ENCODE results near the gene PDE12. TPM values are rescaled to one million over a fixed set of nuclear protein-coding genes. Genes with fewer than 3 reads are reported as not detected.

The PDE12 gene, protein sequence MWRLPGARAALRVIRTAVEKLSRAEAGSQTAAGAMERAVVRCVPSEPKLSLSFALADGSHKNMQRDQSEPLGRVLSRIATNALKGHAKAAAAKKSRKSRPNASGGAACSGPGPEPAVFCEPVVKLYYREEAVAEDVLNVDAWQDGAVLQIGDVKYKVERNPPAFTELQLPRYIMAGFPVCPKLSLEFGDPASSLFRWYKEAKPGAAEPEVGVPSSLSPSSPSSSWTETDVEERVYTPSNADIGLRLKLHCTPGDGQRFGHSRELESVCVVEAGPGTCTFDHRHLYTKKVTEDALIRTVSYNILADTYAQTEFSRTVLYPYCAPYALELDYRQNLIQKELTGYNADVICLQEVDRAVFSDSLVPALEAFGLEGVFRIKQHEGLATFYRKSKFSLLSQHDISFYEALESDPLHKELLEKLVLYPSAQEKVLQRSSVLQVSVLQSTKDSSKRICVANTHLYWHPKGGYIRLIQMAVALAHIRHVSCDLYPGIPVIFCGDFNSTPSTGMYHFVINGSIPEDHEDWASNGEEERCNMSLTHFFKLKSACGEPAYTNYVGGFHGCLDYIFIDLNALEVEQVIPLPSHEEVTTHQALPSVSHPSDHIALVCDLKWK
- total RNA-seq: 22.0 and 28.9 TPM in 2 replicates

DNA sequence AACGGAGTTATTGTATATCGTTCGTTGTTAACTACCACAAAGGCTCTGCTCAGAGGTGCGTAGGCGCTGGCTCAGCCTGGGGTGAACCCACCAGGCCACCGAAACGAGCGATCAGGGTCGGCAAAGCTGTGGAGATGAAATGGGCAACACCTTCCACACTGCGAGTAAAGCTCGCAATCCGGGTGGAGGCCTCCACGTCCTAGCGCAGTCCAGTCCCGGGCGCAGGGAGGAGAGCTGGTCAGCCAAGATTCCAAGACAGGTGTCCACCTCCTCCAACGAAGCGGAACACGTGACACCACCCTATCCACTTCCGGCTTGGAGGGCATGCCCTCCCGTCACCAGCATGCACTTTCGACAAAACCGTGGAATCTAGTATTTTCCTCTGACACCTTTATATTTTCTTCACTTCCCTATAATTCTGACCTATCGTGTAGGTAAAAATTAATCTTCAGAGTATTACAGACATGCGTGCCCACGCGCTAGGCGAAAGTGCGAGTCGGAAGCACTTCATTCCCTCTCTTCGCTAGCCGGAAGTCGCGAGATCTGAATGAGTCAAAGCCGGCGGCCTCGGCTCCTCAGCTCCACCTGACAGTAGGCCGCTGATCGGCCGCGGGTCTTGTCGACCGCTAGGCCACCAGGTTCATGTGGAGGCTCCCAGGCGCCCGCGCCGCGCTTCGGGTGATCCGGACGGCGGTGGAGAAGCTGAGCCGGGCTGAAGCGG is at the start of gene PDE12:
Gene PDE12 (plus strand): TSS at position 537 of the 721 bp plus-strand sequence. CDS start 106 bp downstream, at position 643.

DNA sequence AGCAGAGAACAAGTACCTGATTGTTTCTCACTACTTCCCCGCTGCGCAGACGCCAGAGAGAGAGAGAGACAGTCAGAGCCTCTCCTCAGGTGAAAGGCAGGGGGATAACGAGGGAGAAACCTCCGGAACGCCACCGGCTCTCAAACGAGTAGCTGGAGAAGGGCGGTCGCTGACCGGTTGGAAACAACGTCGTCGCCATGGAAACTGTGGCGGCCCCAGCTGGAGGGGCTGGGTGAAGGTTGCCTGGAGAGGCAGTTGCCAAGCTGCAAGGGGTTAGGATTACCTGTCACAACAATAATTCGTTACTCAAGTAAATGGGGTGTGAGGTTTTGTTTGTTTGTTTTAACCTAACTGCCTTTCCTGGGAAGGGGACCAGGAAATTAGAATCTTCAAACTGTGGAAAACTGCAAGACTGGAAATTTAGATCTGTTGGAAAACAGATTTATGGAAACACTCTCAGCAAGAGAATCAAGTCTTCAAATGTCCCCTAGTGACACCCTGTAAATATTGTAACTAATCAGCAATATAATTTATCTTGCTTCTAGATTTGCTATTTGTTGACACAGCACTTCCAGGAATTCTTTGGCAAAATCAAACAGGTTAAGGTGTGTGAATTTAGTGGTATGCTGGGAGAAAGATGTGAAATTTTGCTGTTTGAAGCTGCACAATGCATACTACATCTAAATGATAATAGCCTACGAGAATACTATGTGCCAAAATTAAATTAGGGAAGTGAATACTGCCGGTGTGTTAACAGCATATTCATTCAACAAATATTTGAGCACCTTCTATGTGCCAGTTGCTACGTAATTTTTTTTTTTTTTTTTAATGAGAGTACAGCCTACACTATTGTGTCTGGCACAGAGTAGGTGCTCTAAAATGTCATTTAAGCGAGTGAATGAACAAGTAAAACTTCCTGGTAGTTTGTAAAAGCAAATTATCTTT is 11.6 kb upstream of the PDE12 start, which contains the start of gene DNAH12:
Gene DNAH12 (minus strand): TSS at position 164 of the 945 bp plus-strand sequence. CDS start 1,474 bp downstream, outside the sequence.

DNA sequence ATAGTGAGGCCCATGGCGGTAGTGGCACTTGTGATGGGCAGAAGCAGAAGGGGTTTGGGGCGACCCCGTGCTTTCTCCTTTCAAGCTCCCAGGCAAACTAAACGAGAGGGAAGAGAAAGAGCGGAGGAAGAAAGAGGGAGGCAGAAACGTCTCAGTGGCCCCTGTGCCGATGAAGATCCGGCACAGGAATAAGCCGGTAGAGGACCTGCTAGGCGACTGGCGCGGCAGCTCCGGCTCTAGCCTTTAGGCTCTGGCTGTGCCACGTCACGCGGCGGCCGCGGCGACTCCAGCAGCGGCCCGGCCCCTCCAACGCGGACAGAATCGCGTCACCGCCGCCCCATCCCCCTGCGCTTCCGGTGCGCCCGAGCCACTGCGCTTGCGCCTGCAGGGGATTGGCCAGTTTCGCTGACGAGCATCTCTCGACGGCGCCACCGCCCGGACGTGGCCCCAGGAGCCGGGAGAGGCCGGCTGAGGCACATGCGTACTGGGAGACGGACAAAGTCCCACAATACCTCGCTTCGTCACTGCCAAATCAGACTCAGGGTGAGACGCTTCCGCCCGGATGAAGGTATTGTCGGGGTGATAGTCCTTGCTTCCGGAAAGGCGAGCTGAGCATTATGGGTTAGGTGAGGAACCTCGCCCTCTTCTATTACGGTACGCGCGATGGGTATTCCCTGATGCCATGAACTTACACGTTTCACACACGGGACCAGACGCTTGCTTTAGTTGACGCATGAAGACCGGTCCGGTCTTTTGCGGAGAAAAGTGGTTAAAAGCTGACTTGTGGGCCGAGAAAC is 41.3 kb downstream of the PDE12 start, which contains the start of gene ARF4:
Gene ARF4 (minus strand): TSS at position 218 of the 797 bp plus-strand sequence. CDS start 204 bp downstream, at position 14.

Small RNAs within 50 kb of the gene (small RNA-seq; reads per million reads assigned to genes)
- gene RNU6-108P (not detected), gene RNU6-1181P (not detected), gene RNU6-483P (not detected)

Other genes with a start within 250 kb of the PDE12 start
- under 0.01 TPM in 1 of 2 replicates, not detected in the other for gene DNAH12, start 11.9 kb upstream of the PDE12 start, total RNA-seq
- gene ARF4, start 41.1 kb downstream of the PDE12 start, total RNA-seq: 164 and 165 TPM in 2 replicates
- gene DENND6A, start 136.8 kb downstream of the PDE12 start, total RNA-seq: 17.6 and 19.7 TPM in 2 replicates
- gene SLMAP, start 200.0 kb downstream of the PDE12 start, total RNA-seq: 37.5 and 48.7 TPM in 2 replicates

Data from subcutaneous preadipocyte (primary cell).